PFSK-1 (cell line): ENCODE data around the gene SFN.
A peak's percentile ranks its signal among the peaks of the same experiment; 100 is the strongest.

Source experiments
- FOXP2 ChIP-seq: optimal IDR thresholded peaks from 2 replicates; pipeline ENCODE3; 2011; ENCODE audit warnings: borderline replicate concordance, control low read depth, inconsistent platforms; ENCODE audit not compliant: insufficient read depth; ENCODE audit errors: extremely low read length, extremely low read depth
- POLR2AphosphoS5 ChIP-seq: IDR thresholded peaks from 2 replicates; pipeline ENCODE4 v1.6.1; 2012; ENCODE audit warnings: low read depth, mild to moderate bottlenecking, control low read depth, low read length, moderate library complexity
- SIN3A ChIP-seq: IDR thresholded peaks from 2 replicates; pipeline ENCODE4 v1.6.1; 2012; ENCODE audit warnings: mild to moderate bottlenecking, low read length, moderate library complexity, borderline replicate concordance; ENCODE audit not compliant: insufficient read depth
- TAF1 ChIP-seq: IDR thresholded peaks from 2 replicates; pipeline ENCODE4 v1.6.1; 2012; ENCODE audit warnings: low read length, control low read depth, borderline replicate concordance; ENCODE audit not compliant: insufficient read depth
- TF ChIP-seq, protein P1 (sequence below), 2 experiments: IDR thresholded peaks; 2 replicates each; pipeline versions ENCODE4 v1.6.1 to v1.8.0; 2011 to 2012; ENCODE audit warnings: low read depth in 2 of 2, low read length in 2 of 2, control low read depth in 1 of 2, inconsistent platforms in 1 of 2, mild to moderate bottlenecking in 1 of 2, moderate library complexity in 1 of 2; ENCODE audit not compliant: insufficient read depth in 1 of 2

Gene SFN

DNA sequence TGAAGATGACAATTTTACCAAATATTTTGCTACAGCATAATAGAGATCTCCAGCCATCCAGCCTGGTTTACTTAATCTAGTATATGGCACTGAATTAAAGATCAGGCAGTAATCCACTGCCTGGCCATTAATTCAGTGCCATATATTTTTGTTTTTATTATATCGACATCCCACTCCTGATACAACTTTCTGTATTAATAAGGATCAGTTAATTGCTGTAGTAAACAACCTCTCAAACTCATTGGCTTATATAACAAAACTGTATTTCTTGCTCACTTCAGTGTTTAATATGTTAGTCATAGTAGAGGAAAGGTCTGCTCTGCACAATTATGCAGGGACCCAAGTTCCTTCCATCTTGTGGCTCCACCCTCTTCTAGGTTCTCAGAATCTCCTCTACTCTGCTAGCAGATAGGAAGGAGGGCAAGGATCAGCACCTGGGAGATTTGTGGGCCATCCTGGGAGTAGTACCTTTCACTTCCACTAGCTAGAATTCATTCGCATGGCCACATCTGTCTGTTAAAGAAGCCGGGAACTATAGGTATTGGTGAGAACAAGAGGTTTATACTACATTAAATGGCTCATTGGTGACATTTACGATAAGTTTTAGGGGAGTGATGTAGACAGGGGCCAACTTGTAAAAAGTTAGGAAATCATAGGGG lies 40.1 kb upstream of the SFN start:
- no peak for TF ChIP-seq TAF1
- TF ChIP-seq, protein P1, sequence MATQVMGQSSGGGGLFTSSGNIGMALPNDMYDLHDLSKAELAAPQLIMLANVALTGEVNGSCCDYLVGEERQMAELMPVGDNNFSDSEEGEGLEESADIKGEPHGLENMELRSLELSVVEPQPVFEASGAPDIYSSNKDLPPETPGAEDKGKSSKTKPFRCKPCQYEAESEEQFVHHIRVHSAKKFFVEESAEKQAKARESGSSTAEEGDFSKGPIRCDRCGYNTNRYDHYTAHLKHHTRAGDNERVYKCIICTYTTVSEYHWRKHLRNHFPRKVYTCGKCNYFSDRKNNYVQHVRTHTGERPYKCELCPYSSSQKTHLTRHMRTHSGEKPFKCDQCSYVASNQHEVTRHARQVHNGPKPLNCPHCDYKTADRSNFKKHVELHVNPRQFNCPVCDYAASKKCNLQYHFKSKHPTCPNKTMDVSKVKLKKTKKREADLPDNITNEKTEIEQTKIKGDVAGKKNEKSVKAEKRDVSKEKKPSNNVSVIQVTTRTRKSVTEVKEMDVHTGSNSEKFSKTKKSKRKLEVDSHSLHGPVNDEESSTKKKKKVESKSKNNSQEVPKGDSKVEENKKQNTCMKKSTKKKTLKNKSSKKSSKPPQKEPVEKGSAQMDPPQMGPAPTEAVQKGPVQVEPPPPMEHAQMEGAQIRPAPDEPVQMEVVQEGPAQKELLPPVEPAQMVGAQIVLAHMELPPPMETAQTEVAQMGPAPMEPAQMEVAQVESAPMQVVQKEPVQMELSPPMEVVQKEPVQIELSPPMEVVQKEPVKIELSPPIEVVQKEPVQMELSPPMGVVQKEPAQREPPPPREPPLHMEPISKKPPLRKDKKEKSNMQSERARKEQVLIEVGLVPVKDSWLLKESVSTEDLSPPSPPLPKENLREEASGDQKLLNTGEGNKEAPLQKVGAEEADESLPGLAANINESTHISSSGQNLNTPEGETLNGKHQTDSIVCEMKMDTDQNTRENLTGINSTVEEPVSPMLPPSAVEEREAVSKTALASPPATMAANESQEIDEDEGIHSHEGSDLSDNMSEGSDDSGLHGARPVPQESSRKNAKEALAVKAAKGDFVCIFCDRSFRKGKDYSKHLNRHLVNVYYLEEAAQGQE (IDR thresholded peaks at IDR 0.05; ENCODE audit: insufficient read depth in 1 of 2, low read depth in 2 of 2, low read length in 2 of 2): no peak
- TF ChIP-seq FOXP2: no peak

DNA sequence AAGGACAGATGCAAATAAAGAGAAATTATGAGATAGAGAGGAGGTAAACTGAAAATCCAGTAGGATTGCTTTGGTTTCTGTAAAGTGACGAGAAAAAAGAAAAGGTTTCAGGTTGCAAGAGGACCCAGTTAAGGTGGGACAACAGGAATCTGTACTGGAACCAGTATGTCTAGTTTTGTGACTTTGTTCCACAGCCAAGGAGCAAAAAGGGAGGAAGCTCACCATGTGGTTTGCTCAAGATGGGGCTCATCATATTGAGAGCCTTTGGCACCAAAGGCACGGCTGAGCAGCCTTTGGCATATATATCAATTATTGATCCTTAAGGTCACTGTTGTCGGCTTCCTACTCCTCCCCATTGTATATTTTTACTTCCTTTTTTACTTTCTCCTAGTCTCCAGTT lies 38.2 kb upstream of the SFN start:
- no peak for TF ChIP-seq POLR2AphosphoS5
- no peak for TF ChIP-seq SIN3A
- no peak for TF ChIP-seq FOXP2
- TF ChIP-seq, protein P1 (IDR thresholded peaks at IDR 0.05; ENCODE audit: insufficient read depth in 1 of 2, low read depth in 2 of 2, low read length in 2 of 2): no peak
- no peak for TF ChIP-seq TAF1

DNA sequence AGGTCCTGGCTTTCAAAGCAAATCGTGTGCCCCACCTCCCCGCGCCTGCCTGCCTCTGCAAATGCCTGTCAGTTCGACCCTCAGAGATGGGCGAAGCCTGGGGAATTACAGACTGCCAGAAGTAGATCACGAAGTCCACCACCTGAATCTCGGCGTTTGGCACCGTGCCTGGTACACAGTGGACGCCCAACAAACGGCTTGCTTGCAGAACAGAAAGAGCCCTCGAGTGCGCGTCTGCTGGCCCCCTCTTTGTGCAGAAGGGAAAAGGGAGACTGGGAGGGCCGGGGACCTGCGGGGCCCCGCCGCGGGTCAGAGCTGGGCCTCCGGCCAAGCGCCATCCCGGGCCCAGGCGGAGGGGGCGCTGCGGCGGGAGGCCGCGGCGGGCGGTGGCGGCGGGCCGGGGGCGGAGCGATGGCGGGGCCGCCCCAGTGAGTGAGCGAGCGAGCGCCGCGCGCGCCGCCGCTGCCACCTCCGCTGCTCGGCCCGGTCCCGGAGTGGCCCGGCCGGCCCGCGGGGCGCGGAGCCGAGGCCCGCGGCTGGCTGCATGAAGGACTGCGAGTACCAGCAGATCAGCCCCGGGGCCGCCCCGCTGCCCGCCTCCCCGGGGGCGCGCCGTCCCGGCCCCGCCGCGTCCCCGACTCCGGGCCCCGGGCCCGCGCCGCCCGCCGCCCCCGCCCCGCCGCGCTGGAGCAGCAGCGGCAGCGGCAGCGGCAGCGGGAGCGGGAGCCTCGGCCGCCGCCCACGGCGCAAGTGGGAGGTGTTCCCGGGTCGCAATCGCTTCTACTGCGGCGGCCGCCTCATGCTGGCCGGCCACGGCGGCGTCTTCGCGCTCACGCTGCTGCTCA lies 36.5 kb upstream of the SFN start, which contains the start of gene ZDHHC18:
Gene ZDHHC18 (plus strand): TSS at position 428 of the 845 bp plus-strand sequence. CDS start 117 bp downstream, at position 545.
- 0 out of 2 replicates have a peak, but pooled peaks have one; percentile 43 for TF ChIP-seq POLR2AphosphoS5
- TF ChIP-seq, protein P1 (IDR thresholded peaks at IDR 0.05; ENCODE audit: insufficient read depth in 1 of 2, low read depth in 2 of 2, low read length in 2 of 2): no peak
- 0 out of 2 replicates have a peak, but pooled peaks have one; percentile 22 for TF ChIP-seq SIN3A

DNA sequence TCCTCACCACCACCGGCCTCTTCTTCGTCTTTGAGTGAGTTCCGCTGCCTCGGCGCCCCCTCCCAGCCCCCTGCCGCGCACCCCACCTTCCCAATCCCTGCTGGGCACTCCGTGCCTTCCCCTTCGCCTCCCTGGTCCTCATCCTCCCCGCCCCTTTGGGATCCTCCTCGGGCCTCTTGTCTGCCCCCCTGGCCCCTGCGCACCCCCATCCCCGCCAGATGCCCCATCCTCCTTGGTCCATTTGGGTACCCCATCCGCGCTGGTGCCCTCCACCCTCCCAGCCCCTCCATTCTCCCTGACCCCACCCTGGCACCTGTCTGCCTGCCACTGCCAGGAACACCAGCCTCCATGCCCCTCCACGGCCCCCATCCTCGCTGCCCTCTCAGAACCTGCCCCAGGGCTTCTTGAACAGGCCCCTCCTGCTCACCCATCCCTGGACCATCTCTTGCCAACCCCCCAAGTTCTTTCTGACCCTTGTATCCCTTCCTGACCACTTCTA lies 35.8 kb upstream of the SFN start:
- TF ChIP-seq SIN3A (no peak), POLR2AphosphoS5 (no peak), FOXP2 (no peak), TAF1 (no peak)
- TF ChIP-seq, protein P1 (IDR thresholded peaks at IDR 0.05; ENCODE audit: insufficient read depth in 1 of 2, low read depth in 2 of 2, low read length in 2 of 2): no peak
